K562 (cell line): ENCODE data around the gene BEST1. TPM values are rescaled to one million over a fixed set of nuclear protein-coding genes. Genes with fewer than 3 reads are reported as not detected.

Experiments used
- ATAC-seq: fragments of 200-7000 bp; cut with Tn5 transposase; 3 replicates; pipeline ENCODE4 v1.9.1; 2020; ENCODE audit warnings: moderate library complexity
- BruUV-seq: library from RNA; stranded (reverse); fragments of 400-500 nt; replicated peaks from 2 replicates; lab custom pipeline; 2021; lab: Mats Ljungman, UMichigan
- CTCF ChIA-PET: fragments of 300-600 bp; formaldehyde crosslinking; extraction: SDS; loops from one replicate; lab custom pipeline; 2021; ENCODE audit warnings: low intra/inter-chr PET ratio; lab: Yijun Ruan, JAX
- POLR2A ChIA-PET: fragments of 300-600, 350-650 bp; sonication (Branson Sonifier 250); formaldehyde crosslinking; extraction: SDS; loops from one replicate; lab custom pipeline; 2021; ENCODE audit warnings: antibody characterized with exemption, inconsistent platforms; lab: Yijun Ruan, JAX
- DNase-seq, 4 experiments: peaks; one replicate each; pipeline versions ENCODE4 v3.0.0 to v3.0.0-alpha.2; 2011 to 2018; ENCODE audit warnings: low spot score in 3 of 4, mixed read lengths in 3 of 4; ENCODE audit errors: extremely low read depth in 1 of 4
- FAIRE-seq: peaks from 2 replicates; lab custom pipeline; 2011; peaks lifted over from hg19 to GRCh38; lab: Jason Lieb, UNC
- H2AFZ ChIP-seq: 2 replicates; pipeline ENCODE4 v1.6.0; 2011; ENCODE audit warnings: low read depth, low read length, control low read depth, inconsistent platforms
- H3K27ac ChIP-seq: fragments of 200-600 bp; 3 replicates; pipeline ENCODE4 v1.8.0; 2011; ENCODE audit warnings: low read depth, mild to moderate bottlenecking, control low read depth, inconsistent platforms, low read length, moderate library complexity, mixed read lengths; ENCODE audit errors: extremely low read depth
- H3K27me3 ChIP-seq, 2 experiments: fragments of 300-600 bp in 1 of 2; 2 replicates in 1 of 2; 3 replicates in 1 of 2; pipeline versions ENCODE4 v1.6.0 to v1.8.0; 2011; ENCODE audit warnings: inconsistent platforms in 2 of 2, low read length in 2 of 2, mild to moderate bottlenecking in 1 of 2, mixed read lengths in 1 of 2, moderate library complexity in 1 of 2; ENCODE audit not compliant: control insufficient read depth in 2 of 2, insufficient read depth in 2 of 2
- H3K36me3 ChIP-seq: fragments of 300-600 bp; 3 replicates; pipeline ENCODE4 v1.8.0; 2011; ENCODE audit warnings: mild to moderate bottlenecking, low read length, inconsistent platforms; ENCODE audit not compliant: control insufficient read depth, insufficient read depth
- H3K4me1 ChIP-seq, 2 experiments: fragments of 200-600 bp in 1 of 2; replicated peaks in 1 of 2; 2 replicates in 1 of 2; 3 replicates in 1 of 2; pipeline versions ENCODE4 v1.5.1 to v1.8.0; 2011; ENCODE audit warnings: inconsistent platforms in 2 of 2, low read length in 2 of 2, mild to moderate bottlenecking in 1 of 2, mixed read lengths in 1 of 2, moderate library complexity in 1 of 2; ENCODE audit not compliant: control insufficient read depth in 2 of 2, insufficient read depth in 2 of 2
- H3K4me2 ChIP-seq: 2 replicates; pipeline ENCODE4 v1.6.1; 2011; ENCODE audit warnings: low read length, control low read depth, inconsistent platforms, mixed read lengths; ENCODE audit not compliant: insufficient read depth
- H3K4me3 ChIP-seq: fragments of 200-600 bp; sonication (generic), shearing (Covaris generic); 2 replicates; pipeline ENCODE4 v1.5.1; 2016; ENCODE audit warnings: control low read depth, inconsistent platforms
- H3K79me2 ChIP-seq: fragments of 200-600 bp; 3 replicates; pipeline ENCODE4 v1.8.0; 2011; ENCODE audit warnings: low read length, inconsistent platforms; ENCODE audit not compliant: control insufficient read depth, insufficient read depth
- H3K9ac ChIP-seq, 2 experiments: 2 replicates each; pipeline versions ENCODE4 v1.6.0 to v1.6.1; 2011; ENCODE audit warnings: low read depth in 2 of 2, low read length in 2 of 2, control low read depth in 1 of 2, inconsistent platforms in 1 of 2, mild to moderate bottlenecking in 1 of 2, mixed read lengths in 1 of 2; ENCODE audit not compliant: insufficient read depth in 1 of 2
- H3K9me1 ChIP-seq: one replicate; pipeline ENCODE4 v1.6.0; 2011; ENCODE audit warnings: inconsistent platforms, mild to moderate bottlenecking, low read length, moderate library complexity; ENCODE audit not compliant: control insufficient read depth, insufficient read depth
- H3K9me3 ChIP-seq: replicated peaks from 2 replicates; pipeline ENCODE4 v1.5.1; 2011; ENCODE audit warnings: low read depth, low read length, inconsistent platforms; ENCODE audit not compliant: control insufficient read depth, insufficient read depth
- H4K20me1 ChIP-seq: replicated peaks from 2 replicates; pipeline ENCODE4 v1.6.1; 2011; ENCODE audit warnings: low read length, inconsistent platforms, mixed read lengths; ENCODE audit not compliant: control insufficient read depth, insufficient read depth
- ARID3A ChIP-seq: IDR thresholded peaks from 2 replicates; pipeline ENCODE4 v1.6.1; 2012; ENCODE audit warnings: low read depth, low read length, improper control_type of control experiment, borderline replicate concordance
- CBX3 ChIP-seq, 2 experiments: IDR thresholded peaks; 1 replicate in 1 of 2; 2 replicates in 1 of 2; pipeline ENCODE4 v1.6.1; 2012; ENCODE audit warnings: inconsistent platforms in 2 of 2, low read length in 2 of 2, borderline replicate concordance in 1 of 2, control low read depth in 1 of 2
- CEBPB ChIP-seq: fragments of 450-650 bp; IDR thresholded peaks from 2 replicates; pipeline ENCODE4 v1.6.1; 2016; ENCODE audit warnings: missing genetic modification characterization, missing compliant biosample characterization
- CREB3 ChIP-seq: fragments of 450-650 bp; conservative IDR thresholded peaks from 2 replicates; pipeline ENCODE4 v1.6.1; 2016; ENCODE audit warnings: missing genetic modification characterization, low read depth, mild to moderate bottlenecking, missing compliant biosample characterization, moderate library complexity
- DIDO1 ChIP-seq: fragments of 450-650 bp; IDR thresholded peaks from 2 replicates; pipeline ENCODE4 v1.6.1; 2016; ENCODE audit warnings: low read depth, missing biosample characterization, missing genetic modification characterization
- HNRNPLL ChIP-seq: fragments of 200-400 bp; formaldehyde crosslinking; IDR thresholded peaks from 2 replicates; pipeline ENCODE4 v1.6.1; 2017; ENCODE audit warnings: low read length, low read depth, mild to moderate bottlenecking; ENCODE audit not compliant: poor library complexity, severe bottlenecking
- MED1 ChIP-seq: sonication (generic); formaldehyde crosslinking; IDR thresholded peaks from 2 replicates; pipeline ENCODE4 v1.8.1; 2023; ENCODE audit warnings: missing genetic modification reagents, borderline replicate concordance
- PCBP2 ChIP-seq: fragments of 200-400 bp; formaldehyde crosslinking; IDR thresholded peaks from 2 replicates; pipeline ENCODE4 v1.6.1; 2018; ENCODE audit warnings: low read length, low read depth, mild to moderate bottlenecking, moderate library complexity; ENCODE audit not compliant: poor library complexity, severe bottlenecking
- TAF7 ChIP-seq: fragments of 450-650 bp; IDR thresholded peaks from 2 replicates; pipeline ENCODE4 v1.6.1; 2016; ENCODE audit warnings: missing genetic modification characterization, missing compliant biosample characterization
- TAL1 ChIP-seq: fragments of 450-650 bp; IDR thresholded peaks from 2 replicates; pipeline ENCODE4 v1.6.1; 2016; ENCODE audit warnings: mild to moderate bottlenecking
- USF1 ChIP-seq: sonication (generic); formaldehyde crosslinking; IDR thresholded peaks from 2 replicates; pipeline ENCODE4 v1.9.0; 2022; ENCODE audit warnings: mild to moderate bottlenecking, missing genetic modification reagents
- XRCC5 ChIP-seq: fragments of 200-400 bp; formaldehyde crosslinking; IDR thresholded peaks from 2 replicates; pipeline ENCODE4 v1.6.1; 2017; ENCODE audit warnings: low read depth, mild to moderate bottlenecking, low read length
- ZNF140 ChIP-seq: fragments of 250-450 bp; sonication (Bioruptor Pico); IDR thresholded peaks from 2 replicates; pipeline ENCODE4 v1.8.0; 2021; ENCODE audit warnings: moderate library complexity, mild to moderate bottlenecking, inconsistent platforms
- ZNF644 ChIP-seq: fragments of 200-800 bp; sonication (Bioruptor generic); IDR thresholded peaks from 2 replicates; pipeline ENCODE4 v1.6.1; 2016; ENCODE audit warnings: low read depth, missing genetic modification characterization, missing compliant biosample characterization
- WGBS: fragments of 100-300 bp; shearing (Covaris generic); methylation state at CpG from one replicate; pipeline ENCODE4 v1.1.6; 2016; ENCODE audit warnings: low coverage, mixed read lengths; ENCODE audit not compliant: insufficient coverage; ENCODE audit errors: missing lambda C conversion rate; 5-methylcytosine and 5-hydroxymethylcytosine counted together
- in situ Hi-C: fragments of 300-500 bp; cut with MboI; formaldehyde crosslinking; loops from 4 replicates; pipeline ENCODE4 v1.15.0; 2018; ENCODE audit warnings: inconsistent platforms, mixed read lengths
- intact Hi-C: fragments of 100-400 bp; cut with micrococcal nuclease; formaldehyde crosslinking; loops from 2 replicates; pipeline ENCODE4 v1.14.2; 2022
- polyA plus RNA-seq, 8 experiments: library from polyadenylated mRNA; depleted of rRNA in 4 of 8; stranded (reverse) in 5 of 8; unstranded in 3 of 8; fragments of >200 nt; fragmentation: Nextera tagmentation in 2 of 8; fragmentation: Illumina TruSeq in 1 of 8; extraction: Ambion mirVana in 2 of 8; extraction: Trizol in 1 of 8; gene quantifications; 2 replicates each; pipeline versions ENCODE4 v1.2.1 to v1.2.3, GENCODE V29; 2011 to 2014; ENCODE audit warnings: inconsistent platforms in 1 of 8, missing spikeins in 1 of 8
- total RNA-seq, 7 experiments: library from RNA; depleted of rRNA in 6 of 7; stranded (reverse); fragments of >200 nt in 6 of 7; fragmentation: Illumina TruSeq in 2 of 7; extraction: Trizol in 2 of 7; gene quantifications; 2 replicates each; pipeline versions ENCODE4 v1.2.1 to v1.2.3, GENCODE V29; 2011 to 2021; ENCODE audit warnings: low replicate concordance in 1 of 7
- TF ChIP-seq, protein P1 (sequence below): sonication (generic); formaldehyde crosslinking; IDR thresholded peaks from 2 replicates; pipeline ENCODE4 v1.8.1; 2023; ENCODE audit warnings: mild to moderate bottlenecking, missing genetic modification reagents
- TF ChIP-seq, protein P2 (sequence below): fragments of 250-450 bp; sonication (Bioruptor Pico); IDR thresholded peaks from 2 replicates; pipeline ENCODE4 v1.9.0; 2021; ENCODE audit warnings: mild to moderate bottlenecking

BEST1 gene
- total and polyA plus RNA-seq, 9 of the 15 experiments (the other 6 are each of a cell fraction or from before 2014, with no cell fraction given): 0.07 to 1.3 (median 0.40) TPM

DNA sequence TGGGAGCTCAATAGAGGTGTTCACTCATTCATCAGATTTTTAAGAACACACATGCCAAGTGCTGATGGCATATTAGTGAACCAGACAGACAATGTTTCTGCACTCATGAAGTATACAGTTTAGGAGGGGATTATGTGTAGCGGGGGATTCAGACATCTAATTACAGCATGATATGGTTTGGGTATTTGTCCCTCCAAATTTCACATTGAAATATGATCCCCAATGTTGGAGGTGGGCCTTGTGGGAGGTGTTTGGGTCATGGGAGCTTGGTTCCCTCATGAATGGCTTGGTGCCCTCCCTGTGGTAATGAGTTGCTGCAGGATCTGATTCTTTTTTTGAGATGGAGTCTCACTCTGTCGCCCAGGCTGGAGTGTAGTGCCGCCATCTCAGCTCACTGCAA lies 23.9 kb upstream of the BEST1 start:
- no peaks in the 10 kb centered on the region for H3K9me3 ChIP-seq
- ATAC-seq (no peak), FAIRE-seq (no peak), DNase-seq (no peak)
- no peak overlapping the region for H2AFZ ChIP-seq
- no TSS peak for BruUV-seq
- ChIA-PET POLR2A (interaction anchor here (0.7 kb wide), 1 partner anchor 45 kb away, joined by 3 read pairs; no protein-coding TSS in a partner anchor), CTCF (no interaction called here)
- no peaks in the 10 kb centered on the region for H3K27me3 ChIP-seq
- in situ Hi-C loops (no loop called here), intact Hi-C loops (no loop called here)
- 81% methylated on average over 3 of the region's 3 CpGs for WGBS
- H4K20me1 ChIP-seq: no peaks in the 10 kb centered on the region
- H3K27ac ChIP-seq: no peak overlapping the region
- H3K4me1 ChIP-seq: peaks cover 19 to 32% of the 10 kb centered on the region in 2 experiments
- H3K9me1 ChIP-seq: no peaks in the 10 kb centered on the region
- H3K36me3 ChIP-seq: no peaks in the 10 kb centered on the region
- H3K4me2 ChIP-seq: no peak overlapping the region
- no peak overlapping the region for H3K4me3 ChIP-seq
- no peaks in the 10 kb centered on the region for H3K79me2 ChIP-seq
- H3K9ac ChIP-seq: no peak overlapping the region
- no peak for TF ChIP-seq ZNF140 (CRISPR knock-in tag)
- no peak for TF ChIP-seq ARID3A
- TF ChIP-seq TAF7 (tag): no peak
- no peak for TF ChIP-seq CREB3 (tag)
- no peak for TF ChIP-seq XRCC5
- TF ChIP-seq MED1 (CRISPR knock-in tag): no peak
- no peak for TF ChIP-seq DIDO1
- TF ChIP-seq, protein P1, sequence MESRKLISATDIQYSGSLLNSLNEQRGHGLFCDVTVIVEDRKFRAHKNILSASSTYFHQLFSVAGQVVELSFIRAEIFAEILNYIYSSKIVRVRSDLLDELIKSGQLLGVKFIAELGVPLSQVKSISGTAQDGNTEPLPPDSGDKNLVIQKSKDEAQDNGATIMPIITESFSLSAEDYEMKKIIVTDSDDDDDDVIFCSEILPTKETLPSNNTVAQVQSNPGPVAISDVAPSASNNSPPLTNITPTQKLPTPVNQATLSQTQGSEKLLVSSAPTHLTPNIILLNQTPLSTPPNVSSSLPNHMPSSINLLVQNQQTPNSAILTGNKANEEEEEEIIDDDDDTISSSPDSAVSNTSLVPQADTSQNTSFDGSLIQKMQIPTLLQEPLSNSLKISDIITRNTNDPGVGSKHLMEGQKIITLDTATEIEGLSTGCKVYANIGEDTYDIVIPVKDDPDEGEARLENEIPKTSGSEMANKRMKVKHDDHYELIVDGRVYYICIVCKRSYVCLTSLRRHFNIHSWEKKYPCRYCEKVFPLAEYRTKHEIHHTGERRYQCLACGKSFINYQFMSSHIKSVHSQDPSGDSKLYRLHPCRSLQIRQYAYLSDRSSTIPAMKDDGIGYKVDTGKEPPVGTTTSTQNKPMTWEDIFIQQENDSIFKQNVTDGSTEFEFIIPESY (CRISPR knock-in tag): no peak
- TF ChIP-seq CBX3 (IDR thresholded peaks at IDR 0.05; ENCODE audit: borderline replicate concordance in 1 of 2, low read length in 2 of 2): no peak
- no peak for TF ChIP-seq ZNF644 (tag)
- no peak for TF ChIP-seq HNRNPLL
- TF ChIP-seq, protein P2, sequence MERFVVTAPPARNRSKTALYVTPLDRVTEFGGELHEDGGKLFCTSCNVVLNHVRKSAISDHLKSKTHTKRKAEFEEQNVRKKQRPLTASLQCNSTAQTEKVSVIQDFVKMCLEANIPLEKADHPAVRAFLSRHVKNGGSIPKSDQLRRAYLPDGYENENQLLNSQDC (CRISPR knock-in tag): no peak
- no peak for TF ChIP-seq CEBPB (tag)
- TF ChIP-seq PCBP2: no peak
- TF ChIP-seq USF1 (CRISPR knock-in tag): no peak
- no peak for TF ChIP-seq TAL1
